Left lung (tissue), 10 donors: ENCODE measurements around the gene PARP6. TPM values are rescaled to one million over a fixed set of nuclear protein-coding genes. Genes with fewer than 3 reads are reported as not detected.

Experiments
- ATAC-seq: fragments of 200-7000 bp; cut with Tn5 transposase; one replicate; pipeline ENCODE4 v1.9.1; 2020; ENCODE audit warnings: moderate library complexity
- DNase-seq, 4 donors: peaks; one replicate each; pipeline ENCODE4 v3.0.0-alpha.2; 2013 to 2020
- H3K27ac ChIP-seq, 2 donors: fragments of 200-600 bp; sonication (generic) in 1 of 2; one replicate each; pipeline versions ENCODE4 v1.5.0 to v1.8.0; 2020 to 2021
- H3K27me3 ChIP-seq, 2 donors: fragments of 200-600 bp; sonication (generic) in 1 of 2; one replicate each; pipeline versions ENCODE4 v1.5.0 to v1.8.0; 2020 to 2021
- H3K36me3 ChIP-seq, 2 donors: fragments of 200-600 bp; sonication (generic) in 1 of 2; one replicate each; pipeline versions ENCODE4 v1.5.0 to v1.8.0; 2020 to 2021
- H3K4me1 ChIP-seq, 2 donors: fragments of 200-600 bp; one replicate each; pipeline ENCODE4 v1.8.0; 2021
- H3K4me3 ChIP-seq, 2 donors: fragments of 200-600 bp; sonication (generic) in 1 of 2; one replicate each; pipeline versions ENCODE4 v1.5.0 to v1.8.0; 2020 to 2021; ENCODE audit warnings: mild to moderate bottlenecking in 1 of 2
- H3K9me3 ChIP-seq, 2 donors: fragments of 200-600 bp; sonication (generic) in 1 of 2; one replicate each; pipeline versions ENCODE4 v1.5.0 to v1.8.0; 2020 to 2021
- intact Hi-C, 2 donors: fragments of 100-400 bp; cut with DNase I; formaldehyde crosslinking; loops; one replicate each; pipeline versions ENCODE4 v1.11.2 to v1.14.2; 2022
- polyA plus RNA-seq, 6 donors: library from polyadenylated mRNA; unstranded; fragments of 120-200 nt; gene quantifications; one replicate each; pipeline ENCODE4 v1.2.1, GENCODE V29; 2013; ENCODE audit not compliant: insufficient read length in 6 of 6
- total RNA-seq, 2 donors: library from RNA; stranded (reverse); fragmentation: NEBNext Ultra II Directional; extraction: Animal tissue kit (Norgen Biotek cat#: 25700); gene quantifications; one replicate each; pipeline ENCODE4 v1.2.1, GENCODE V29; 2021
- TF ChIP-seq, protein P1 (sequence below), 2 donors: fragments of 200-600 bp; sonication (generic) in 1 of 2; IDR thresholded peaks; one replicate each; pipeline versions ENCODE4 v1.5.0 to v1.8.0; 2021; ENCODE audit warnings: antibody characterized with exemption in 2 of 2
- donor health status: DM: no; HTN: yes; CAD: no.
- donor health status: DM: no; HTN: no; CAD: no.

PARP6 gene
- total and polyA plus RNA-seq, 8 donors = 60.5 to 147 (median 121) TPM

DNA sequence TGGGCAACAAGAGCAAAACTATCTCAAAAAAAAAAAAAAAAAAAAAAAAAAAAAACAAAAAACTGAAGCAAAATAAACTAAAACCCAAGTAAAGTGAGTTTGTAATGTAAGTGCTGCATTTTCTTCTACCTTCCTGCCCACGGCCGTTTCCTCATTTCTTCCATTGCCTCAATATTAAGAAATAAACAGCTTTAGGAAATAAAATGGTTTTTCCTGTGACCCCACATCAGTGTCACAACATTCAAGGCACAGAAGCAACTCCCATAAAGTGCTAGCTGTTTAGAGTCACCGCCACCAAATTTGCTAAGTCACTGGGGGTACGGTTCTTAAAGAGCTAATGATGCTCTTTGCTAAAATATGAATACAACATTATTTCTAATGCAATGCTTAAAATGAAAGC lies 44.6 kb downstream of the PARP6 start:
- Histone ChIP-seq H3K36me3 (peaks cover 0 to 20% of the 10 kb centered on the region in 2 donors), H3K4me1 (peaks cover 35 to 77% of the 10 kb centered on the region in 2 donors), H3K27ac (peak overlapping the region; percentile 98 to 99), H3K9me3 (no peaks in the 10 kb centered on the region), H3K27me3 (no peaks in the 10 kb centered on the region), H3K4me3 (peak overlapping the region in 1 of 2 donors; percentile 99)
- intact Hi-C loops = no loop called here
- TF ChIP-seq, protein P1, sequence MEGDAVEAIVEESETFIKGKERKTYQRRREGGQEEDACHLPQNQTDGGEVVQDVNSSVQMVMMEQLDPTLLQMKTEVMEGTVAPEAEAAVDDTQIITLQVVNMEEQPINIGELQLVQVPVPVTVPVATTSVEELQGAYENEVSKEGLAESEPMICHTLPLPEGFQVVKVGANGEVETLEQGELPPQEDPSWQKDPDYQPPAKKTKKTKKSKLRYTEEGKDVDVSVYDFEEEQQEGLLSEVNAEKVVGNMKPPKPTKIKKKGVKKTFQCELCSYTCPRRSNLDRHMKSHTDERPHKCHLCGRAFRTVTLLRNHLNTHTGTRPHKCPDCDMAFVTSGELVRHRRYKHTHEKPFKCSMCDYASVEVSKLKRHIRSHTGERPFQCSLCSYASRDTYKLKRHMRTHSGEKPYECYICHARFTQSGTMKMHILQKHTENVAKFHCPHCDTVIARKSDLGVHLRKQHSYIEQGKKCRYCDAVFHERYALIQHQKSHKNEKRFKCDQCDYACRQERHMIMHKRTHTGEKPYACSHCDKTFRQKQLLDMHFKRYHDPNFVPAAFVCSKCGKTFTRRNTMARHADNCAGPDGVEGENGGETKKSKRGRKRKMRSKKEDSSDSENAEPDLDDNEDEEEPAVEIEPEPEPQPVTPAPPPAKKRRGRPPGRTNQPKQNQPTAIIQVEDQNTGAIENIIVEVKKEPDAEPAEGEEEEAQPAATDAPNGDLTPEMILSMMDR (IDR thresholded peaks at IDR 0.05) = no peak
- DNase-seq (no peak), ATAC-seq (no peak)

DNA sequence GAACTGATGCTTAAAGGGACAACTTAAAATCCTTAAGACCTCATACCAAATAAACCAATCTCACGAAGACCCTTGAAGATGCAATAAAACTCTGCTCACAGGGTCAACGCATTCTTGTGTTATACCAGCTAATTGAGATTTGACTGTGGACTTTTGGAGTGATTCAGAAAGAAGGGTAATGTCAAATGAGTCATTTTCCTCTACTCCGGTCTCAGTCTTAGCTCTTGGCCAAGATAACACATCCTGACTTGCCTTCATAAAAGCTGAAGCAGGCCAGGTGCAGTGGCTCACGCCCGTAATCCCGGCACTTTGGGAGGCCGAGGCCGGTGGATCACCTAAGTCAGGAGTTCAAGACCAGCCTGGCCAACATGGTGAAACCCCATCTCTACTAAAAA lies 45.2 kb downstream of the PARP6 start:
- ATAC-seq (no peak), DNase-seq (no peak)
- no peaks in the 10 kb centered on the region for H3K27me3 ChIP-seq
- H3K4me1 ChIP-seq = peaks cover 30 to 77% of the 10 kb centered on the region in 2 donors
- peak overlapping the region in 1 of 2 donors; percentile 99 for H3K4me3 ChIP-seq
- TF ChIP-seq, protein P1 (IDR thresholded peaks at IDR 0.05) = no peak
- no peaks in the 10 kb centered on the region for H3K9me3 ChIP-seq
- H3K36me3 ChIP-seq = peaks cover 0 to 21% of the 10 kb centered on the region in 2 donors
- H3K27ac ChIP-seq = peak overlapping the region; percentile 98 to 99
- intact Hi-C loops = no loop called here

GRCh38 chr15:72223278-72223677 lies 49.1 kb downstream of the PARP6 start:
- ATAC-seq (no peak), DNase-seq (no peak)
- Histone ChIP-seq H3K4me3 (no peak overlapping the region), H3K9me3 (no peaks in the 10 kb centered on the region), H3K4me1 (peaks cover 19 to 79% of the 10 kb centered on the region in 2 donors), H3K27me3 (no peaks in the 10 kb centered on the region), H3K27ac (peak overlapping the region in 1 of 2 donors; percentile 46), H3K36me3 (peaks cover 4 to 53% of the 10 kb centered on the region in 2 donors)
- intact Hi-C loops = no loop called here
- TF ChIP-seq, protein P1 (IDR thresholded peaks at IDR 0.05) = no peak

GRCh38 chr15:72222393-72222792 lies 50.0 kb downstream of the PARP6 start:
- Histone ChIP-seq H3K4me3 (no peak overlapping the region), H3K27me3 (no peaks in the 10 kb centered on the region), H3K4me1 (peaks cover 17 to 70% of the 10 kb centered on the region in 2 donors), H3K27ac (peak overlapping the region in 1 of 2 donors; percentile 39), H3K36me3 (peaks cover 5 to 62% of the 10 kb centered on the region in 2 donors), H3K9me3 (no peaks in the 10 kb centered on the region)
- TF ChIP-seq, protein P1 (IDR thresholded peaks at IDR 0.05) = no peak
- ATAC-seq (peak; percentile 27), DNase-seq (no peak)
- intact Hi-C loops = no loop called here

DNA sequence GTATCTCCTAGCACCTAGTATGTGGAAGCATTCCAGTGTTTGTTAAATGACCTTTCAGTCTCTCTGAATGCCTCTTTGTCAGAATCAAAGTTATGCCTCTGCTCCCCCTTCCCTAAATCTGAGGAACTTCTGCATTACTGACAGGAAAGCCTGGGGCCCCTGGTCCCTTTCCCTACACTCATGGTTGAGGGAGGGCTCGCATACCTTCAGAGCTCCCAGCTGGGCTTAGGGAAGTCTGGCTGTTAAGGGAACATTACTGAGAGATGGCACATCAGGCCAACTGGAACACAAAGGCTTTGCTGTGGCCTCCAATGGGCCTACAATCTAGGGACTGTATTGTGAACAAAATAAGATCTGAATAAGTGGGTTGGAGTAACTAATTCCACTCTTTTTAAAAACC lies 51.7 kb downstream of the PARP6 start:
- ATAC-seq (no peak), DNase-seq (no peak)
- H3K4me3 ChIP-seq = no peak overlapping the region
- H3K36me3 ChIP-seq = peaks cover 5 to 79% of the 10 kb centered on the region in 2 donors
- peak overlapping the region in 1 of 2 donors; percentile 30 for H3K27ac ChIP-seq
- no peaks in the 10 kb centered on the region for H3K27me3 ChIP-seq
- no peaks in the 10 kb centered on the region for H3K9me3 ChIP-seq
- TF ChIP-seq, protein P1 (IDR thresholded peaks at IDR 0.05) = no peak
- intact Hi-C loops = no loop called here
- H3K4me1 ChIP-seq = peaks cover under 1 to 53% of the 10 kb centered on the region in 2 donors
